Raji (cell line): ENCODE data around the gene BCR.

ENCODE experiments used
- POLR2A ChIP-seq: IDR thresholded peaks from 2 replicates; pipeline ENCODE4 v1.6.1; 2011; ENCODE audit warnings: low read depth, low read length, control low read depth; ENCODE audit not compliant: insufficient read depth

BCR gene

GRCh38 chr22:23266780-23267179, 86.5 kb downstream of the BCR start:
- no peak for TF ChIP-seq POLR2A

GRCh38 chr22:23267226-23268043, 87.1 kb downstream of the BCR start:
- no peak for TF ChIP-seq POLR2A

- no peak for TF ChIP-seq POLR2A
Observed at GRCh38 chr22:23268139-23268712, 87.9 kb downstream of the BCR start.

- TF ChIP-seq POLR2A: no peak
Observed at GRCh38 chr22:23268877-23269276, 88.6 kb downstream of the BCR start.

GRCh38 chr22:23269441-23270211, 89.3 kb downstream of the BCR start:
- no peak for TF ChIP-seq POLR2A

GRCh38 chr22:23270212-23270733, 90.0 kb downstream of the BCR start:
- TF ChIP-seq POLR2A: no peak

- no peak for TF ChIP-seq POLR2A
Observed at GRCh38 chr22:23270798-23271596, 90.7 kb downstream of the BCR start.

- TF ChIP-seq POLR2A: no peak
Observed at GRCh38 chr22:23271597-23271908, 91.2 kb downstream of the BCR start.

- TF ChIP-seq POLR2A: no peak
Observed at GRCh38 chr22:23272371-23272770, 92.1 kb downstream of the BCR start.

- TF ChIP-seq POLR2A: no peak
Observed at GRCh38 chr22:23272834-23273233, 92.5 kb downstream of the BCR start.

GRCh38 chr22:23273445-23274145, 93.3 kb downstream of the BCR start:
- no peak for TF ChIP-seq POLR2A

- no peak for TF ChIP-seq POLR2A
Observed at GRCh38 chr22:23274146-23274526, 93.8 kb downstream of the BCR start.

GRCh38 chr22:23274891-23275694, 94.8 kb downstream of the BCR start:
- TF ChIP-seq POLR2A: no peak

- TF ChIP-seq POLR2A: no peak
Observed at GRCh38 chr22:23275751-23276150, 95.4 kb downstream of the BCR start.
